Liver (tissue), 9 donors: Measurements from ENCODE around the gene ZNF878. TPM values are rescaled to one million over a fixed set of nuclear protein-coding genes. Genes with fewer than 3 reads are reported as not detected.
"Not testable (repeated sequence)": the region's sequence is repeated elsewhere in the genome, so short reads cannot be mapped to it uniquely, and the experiment has no call there.

Experiments used
- DNase-seq: peaks from one replicate; pipeline ENCODE4 v3.0.0-alpha.2; 2017; ENCODE audit warnings: low spot score
- H3K27ac ChIP-seq, 2 donors: one replicate each; pipeline ENCODE4 v1.7.0; 2013; ENCODE audit warnings: inconsistent platforms in 2 of 2, low read length in 2 of 2, control low read depth in 1 of 2, low read depth in 1 of 2, mild to moderate bottlenecking in 1 of 2
- H3K27me3 ChIP-seq, 4 donors: one replicate each; pipeline versions ENCODE4 v1.6.1 to v1.7.0; 2013; ENCODE audit warnings: low read length in 3 of 4, inconsistent platforms in 1 of 4, mild to moderate bottlenecking in 1 of 4, moderate library complexity in 1 of 4; ENCODE audit not compliant: control insufficient read depth in 4 of 4, insufficient read depth in 4 of 4
- H3K36me3 ChIP-seq, 4 donors: one replicate each; pipeline versions ENCODE4 v1.6.1 to v1.7.0; 2013; ENCODE audit warnings: low read length in 3 of 4, mild to moderate bottlenecking in 3 of 4, low read depth in 1 of 4, moderate library complexity in 1 of 4; ENCODE audit not compliant: control insufficient read depth in 4 of 4, insufficient read depth in 3 of 4
- H3K4me1 ChIP-seq, 4 donors: one replicate each; pipeline versions ENCODE4 v1.6.1 to v1.7.0; 2013; ENCODE audit warnings: low read length in 3 of 4, mild to moderate bottlenecking in 3 of 4, moderate library complexity in 1 of 4; ENCODE audit not compliant: control insufficient read depth in 4 of 4, insufficient read depth in 4 of 4
- H3K4me3 ChIP-seq, 3 donors: one replicate each; pipeline versions ENCODE4 v1.6.1 to v1.7.0; 2013; ENCODE audit warnings: low read length in 3 of 3, control low read depth in 1 of 3, low read depth in 1 of 3, mild to moderate bottlenecking in 1 of 3
- H3K9ac ChIP-seq, 2 donors: one replicate each; pipeline ENCODE4 v1.7.0; 2013; ENCODE audit warnings: low read length in 2 of 2, mild to moderate bottlenecking in 2 of 2, moderate library complexity in 2 of 2, control low read depth in 1 of 2, low read depth in 1 of 2
- H3K9me3 ChIP-seq, 4 donors: one replicate each; pipeline versions ENCODE4 v1.6.1 to v1.7.0; 2013; ENCODE audit warnings: low read length in 3 of 4; ENCODE audit not compliant: control insufficient read depth in 4 of 4
- CTCF ChIP-seq: fragments of 150-350 bp; IDR thresholded peaks from 2 replicates; pipeline ENCODE4 v1.5.1; 2017; ENCODE audit warnings: improper control_type of control experiment, low read depth, low read length; ENCODE audit not compliant: missing input control
- FOXA1 ChIP-seq: IDR thresholded peaks from 2 replicates; pipeline ENCODE4 v1.6.1; 2016; ENCODE audit warnings: antibody characterized with exemption
- FOXA2 ChIP-seq: IDR thresholded peaks from 2 replicates; pipeline ENCODE4 v1.6.1; 2016; ENCODE audit warnings: antibody characterized with exemption
- GABPA ChIP-seq, 2 donors: IDR thresholded peaks in 1 of 2; conservative IDR thresholded peaks in 1 of 2; 2 replicates each; pipeline ENCODE4 v1.6.1; 2016; ENCODE audit warnings: antibody characterized with exemption in 2 of 2, mild to moderate bottlenecking in 1 of 2, moderate library complexity in 1 of 2
- MAX ChIP-seq: IDR thresholded peaks from 2 replicates; pipeline ENCODE4 v1.6.1; 2016; ENCODE audit warnings: antibody characterized with exemption
- NR2F2 ChIP-seq: IDR thresholded peaks from 2 replicates; pipeline ENCODE4 v1.6.1; 2016; ENCODE audit warnings: antibody characterized with exemption
- REST ChIP-seq: IDR thresholded peaks from 2 replicates; pipeline ENCODE4 v1.6.1; 2016; ENCODE audit warnings: antibody characterized with exemption, mild to moderate bottlenecking
- RXRA ChIP-seq, 2 donors: IDR thresholded peaks; 2 replicates each; pipeline ENCODE4 v1.6.1; 2017 to 2018; ENCODE audit warnings: antibody characterized with exemption in 2 of 2, mild to moderate bottlenecking in 1 of 2
- SP1 ChIP-seq: IDR thresholded peaks from 2 replicates; pipeline ENCODE4 v1.6.1; 2018; ENCODE audit warnings: antibody characterized with exemption, mild to moderate bottlenecking
- TAF1 ChIP-seq: conservative IDR thresholded peaks from 2 replicates; pipeline ENCODE4 v1.6.1; 2016; ENCODE audit warnings: antibody characterized with exemption, mild to moderate bottlenecking
- WGBS: extraction: QIAGEN DNeasy Blood & Tissue Kit; methylation state at CpG from one replicate; pipeline ENCODE4 v1.1.7; 2013; 5-methylcytosine and 5-hydroxymethylcytosine counted together
- polyA plus RNA-seq, 2 donors: library from polyadenylated mRNA; stranded (reverse) in 1 of 2; unstranded in 1 of 2; fragments of 200-250 nt in 1 of 2; fragments of >200 nt in 1 of 2; fragmentation: Nextera tagmentation in 1 of 2; extraction: Ambion mirVana in 1 of 2; gene quantifications; one replicate each; pipeline versions ENCODE4 v1.2.1 to v1.2.3, GENCODE V29; 2013 to 2015
- total RNA-seq, 2 donors: library from RNA; depleted of rRNA; stranded (reverse); fragments of >200 nt; gene quantifications; one replicate each; pipeline ENCODE4 v1.2.3, GENCODE V29; 2014
- donor health status: healthy.
- donor health status: healthy.
- donor health status: healthy.
- donor health status: healthy.
- donor health status: healthy.

ZNF878 gene
- total and polyA plus RNA-seq, 4 donors = 0.25 to 0.33 TPM; not detected in 2

- Histone ChIP-seq H3K4me3 (peak overlapping the region in 1 of 3 donors; percentile 32), H3K36me3 (peaks cover 0 to 2% (median 0%) of the 10 kb centered on the region in 4 donors), H3K27me3 (no peaks in the 10 kb centered on the region), H3K9ac (no peak overlapping the region), H3K27ac (no peak overlapping the region), H3K9me3 (peaks cover 7 to 36% (median 26%) of the 10 kb centered on the region in 4 donors), H3K4me1 (no peaks in the 10 kb centered on the region)
- TF ChIP-seq CTCF (no peak), TAF1 (no peak), SP1 (no peak), REST (no peak), RXRA (IDR thresholded peaks at IDR 0.05) (no peak), GABPA (IDR thresholded peaks at IDR 0.05 in 1 of 2, conservative IDR thresholded peaks at IDR 0.05 in 1 of 2) (no peak), FOXA1 (no peak), FOXA2 (no peak)
- DNase-seq = no peak
- WGBS = 95% methylated on average over 5 of the region's 5 CpGs
These were observed 32.5 kb upstream of the ZNF878 start for GRCh38 chr19:12085074-12085818.

GRCh38 chr19:12083336-12083735, 30.6 kb upstream of the ZNF878 start:
- not testable (repeated sequence) for DNase-seq, H3K27me3 ChIP-seq, H3K27ac ChIP-seq, H3K4me1 ChIP-seq, H3K9ac ChIP-seq, H3K36me3 ChIP-seq
- WGBS = 96% methylated on average over 6 of the region's 6 CpGs
- Histone ChIP-seq H3K9me3 (peaks cover 21 to 48% (median 35%) of the 10 kb centered on the region in 4 donors), H3K4me3 (peak overlapping the region in 1 of 3 donors; percentile 27)

GRCh38 chr19:12077375-12077774, 24.6 kb upstream of the ZNF878 start:
- WGBS = 98% methylated on average over 3 of the region's 3 CpGs
- peaks cover 7 to 49% (median 40%) of the 10 kb centered on the region in 4 donors for H3K36me3 ChIP-seq
- H3K9ac ChIP-seq = no peak overlapping the region
- no peak for DNase-seq
- H3K4me1 ChIP-seq = no peaks in the 10 kb centered on the region
- no peaks in the 10 kb centered on the region for H3K27me3 ChIP-seq
- H3K4me3 ChIP-seq = peak overlapping the region in 2 of 3 donors; percentile 48 to 81
- no peak for TF ChIP-seq MAX
- TF ChIP-seq CTCF = no peak
- TF ChIP-seq NR2F2 = no peak
- peaks cover 63 to 83% (median 64%) of the 10 kb centered on the region in 4 donors for H3K9me3 ChIP-seq
- H3K27ac ChIP-seq = no peak overlapping the region

GRCh38 chr19:12076331-12076730, 23.6 kb upstream of the ZNF878 start:
- H3K9me3 ChIP-seq = peaks cover 62 to 83% (median 63%) of the 10 kb centered on the region in 4 donors
- peak overlapping the region in 2 of 3 donors; percentile 48 to 81 for H3K4me3 ChIP-seq
- not testable (repeated sequence) for H3K9ac ChIP-seq, DNase-seq, H3K27me3 ChIP-seq, H3K27ac ChIP-seq, H3K4me1 ChIP-seq
- WGBS = 97% methylated on average over 3 of the region's 3 CpGs
- peaks cover 7 to 51% (median 40%) of the 10 kb centered on the region in 4 donors for H3K36me3 ChIP-seq
